Tibial nerve (tissue), 3 donors: Measurements from ENCODE around the gene MAPK8.

Experiments
- CTCF ChIP-seq, 5 experiments: fragments of 200-600 bp in 3 of 5; fragments of 450-650 bp in 2 of 5; sonication (generic) in 3 of 5; IDR thresholded peaks; one replicate each; pipeline ENCODE4 v1.5.1; 2016 to 2019; ENCODE audit warnings: antibody characterized with exemption in 5 of 5, mild to moderate bottlenecking in 3 of 5, moderate library complexity in 2 of 5
- POLR2A ChIP-seq, 2 donors: fragments of 450-650 bp; IDR thresholded peaks; one replicate each; pipeline ENCODE4 v1.6.1; 2017; ENCODE audit warnings: antibody characterized with exemption in 2 of 2, mild to moderate bottlenecking in 2 of 2, moderate library complexity in 2 of 2

GRCh38 chr10:48481385-48481784 lies 174.9 kb downstream of the MAPK8 start:
- no peak for TF ChIP-seq CTCF (IDR thresholded peaks at IDR 0.05)
- no peak for TF ChIP-seq POLR2A (IDR thresholded peaks at IDR 0.05)
